ENCODE results near the gene FNIP2. TPM values are rescaled to one million over a fixed set of nuclear protein-coding genes. Genes with fewer than 3 reads are reported as not detected.
A peak's percentile ranks its signal among the peaks of the same experiment; 100 is the strongest.

Gene FNIP2
- total RNA-seq, result 53.8 and 56.0 TPM in 2 replicates
- long read RNA-seq, partial matches to known transcripts, result 15 of 26 reads
- long read RNA-seq, other reads (novel, unspliced or antisense), result 11 of 26 reads

- Mint-ChIP-seq H3K4me1 (ENCODE audit: low read depth) (peaks cover 27% of the 10 kb centered on the region), H3K27me3 (peaks cover 4% of the 10 kb centered on the region), H3K9me3 (ENCODE audit: low read depth) (no peaks in the 10 kb centered on the region), H3K36me3 (ENCODE audit: insufficient read depth) (no peaks in the 10 kb centered on the region), H3K27ac (peak within 1 kb of the TSS; percentile 99), H3K4me3 (ENCODE audit: low read depth) (peak within 1 kb of the TSS; percentile 98)
- peak; percentile 59 for DNase-seq (ENCODE audit: low spot score, unreplicated experiment)
- TF ChIP-seq CTCF (IDR thresholded peaks at IDR 0.05; ENCODE audit: unreplicated experiment), result no peak
Observed at GRCh38 chr4:158768555-158769174, at the start of gene FNIP2. FNIP2 (plus strand) TSS chr4:158769026; CDS start chr4:158769213, 187 bp downstream.

- peaks cover 27% of the 10 kb centered on the region for H3K36me3 Mint-ChIP-seq (ENCODE audit: insufficient read depth)
- H3K27me3 Mint-ChIP-seq, result peaks cover 5% of the 10 kb centered on the region
- TF ChIP-seq CTCF (IDR thresholded peaks at IDR 0.05; ENCODE audit: unreplicated experiment), result no peak
- no peaks in the 10 kb centered on the region for H3K9me3 Mint-ChIP-seq (ENCODE audit: low read depth)
- H3K4me1 Mint-ChIP-seq (ENCODE audit: low read depth), result peaks cover 8% of the 10 kb centered on the region
- H3K4me3 Mint-ChIP-seq (ENCODE audit: low read depth), result peak overlapping the region; percentile 96
- no peak for DNase-seq (ENCODE audit: low spot score, unreplicated experiment)
- H3K27ac Mint-ChIP-seq, result no peak overlapping the region
Observed at GRCh38 chr4:158721680-158722079, 47.1 kb upstream of the FNIP2 start.

GRCh38 chr4:158722291-158722916 is 46.4 kb upstream of the FNIP2 start:
- peaks cover 24% of the 10 kb centered on the region for H3K36me3 Mint-ChIP-seq (ENCODE audit: insufficient read depth)
- H3K4me1 Mint-ChIP-seq (ENCODE audit: low read depth), result peaks cover 8% of the 10 kb centered on the region
- no peaks in the 10 kb centered on the region for H3K9me3 Mint-ChIP-seq (ENCODE audit: low read depth)
- peak overlapping the region; percentile 98 for H3K27ac Mint-ChIP-seq
- H3K27me3 Mint-ChIP-seq, result peaks cover 7% of the 10 kb centered on the region
- no peak for DNase-seq (ENCODE audit: low spot score, unreplicated experiment)
- TF ChIP-seq CTCF (IDR thresholded peaks at IDR 0.05; ENCODE audit: unreplicated experiment), result no peak
- peak overlapping the region; percentile 96 for H3K4me3 Mint-ChIP-seq (ENCODE audit: low read depth)

GRCh38 chr4:158722917-158723793 is 45.7 kb upstream of the FNIP2 start, which contains the start of gene PPID:
PPID (minus strand) TSS chr4:158723396; CDS start chr4:158723288, 108 bp downstream.
- H3K27ac Mint-ChIP-seq, result peak within 1 kb of the TSS; percentile 98
- H3K36me3 Mint-ChIP-seq (ENCODE audit: insufficient read depth), result peaks cover 17% of the 10 kb centered on the region
- peak; percentile 69 for DNase-seq (ENCODE audit: low spot score, unreplicated experiment)

More at GRCh38 chr4:158722917-158723793, 45.7 kb upstream of the FNIP2 start, which contains the start of gene PPID:
- Mint-ChIP-seq H3K27me3 (peaks cover 7% of the 10 kb centered on the region), H3K4me3 (ENCODE audit: low read depth) (peak within 1 kb of the TSS; percentile 96), H3K4me1 (ENCODE audit: low read depth) (peaks cover 8% of the 10 kb centered on the region), H3K9me3 (ENCODE audit: low read depth) (no peaks in the 10 kb centered on the region)
- TF ChIP-seq CTCF (IDR thresholded peaks at IDR 0.05; ENCODE audit: unreplicated experiment), result no peak
